ENCODE measurements around the gene FOXN3. TPM values are rescaled to one million over a fixed set of nuclear protein-coding genes. Genes with fewer than 3 reads are reported as not detected.

Gene FOXN3
- total RNA-seq, 2 donors from 2014 or later, result 53.9 to 141 TPM

DNA sequence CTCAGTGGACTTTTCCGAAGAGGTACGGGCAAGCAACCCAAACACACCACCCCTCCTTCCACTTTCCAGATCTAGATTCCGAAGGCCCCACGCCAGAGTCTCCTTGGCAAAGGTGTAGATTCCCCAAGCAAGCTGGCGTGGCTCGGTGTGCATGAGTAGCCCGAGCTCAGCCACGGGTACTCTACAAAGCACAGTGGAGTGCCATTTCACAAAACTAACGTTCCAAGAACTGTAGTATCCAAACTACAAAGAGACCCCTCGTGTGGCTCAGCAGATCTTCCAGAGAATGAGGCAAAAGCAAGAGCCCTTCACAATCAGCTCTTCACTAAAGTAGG lies 72.1 kb downstream of the FOXN3 start:
- no peaks in the 10 kb centered on the region for H3K9me3 ChIP-seq
- H3K36me3 ChIP-seq, result peaks cover 0 to 3% of the 10 kb centered on the region in 2 donors
- peaks cover 3% of the 10 kb centered on the region for H3K4me1 ChIP-seq (replicated peaks)
- no peak for DNase-seq (ENCODE audit: low spot score)
- H3K27ac ChIP-seq, result no peak overlapping the region
- H3K4me3 ChIP-seq, result no peak overlapping the region
- no peak for TF ChIP-seq POLR2A (IDR thresholded peaks at IDR 0.05)
- no peak for TF ChIP-seq POLR2AphosphoS5 (IDR thresholded peaks at IDR 0.05)
- TF ChIP-seq CTCF (IDR thresholded peaks at IDR 0.05), result no peak
- intact Hi-C loops (cut with DNase I), result no loop called here
- 87% methylated on average over 10 of the region's 10 CpGs for WGBS
- no peaks in the 10 kb centered on the region for H3K27me3 ChIP-seq (replicated peaks; ENCODE audit: insufficient read depth)

DNA sequence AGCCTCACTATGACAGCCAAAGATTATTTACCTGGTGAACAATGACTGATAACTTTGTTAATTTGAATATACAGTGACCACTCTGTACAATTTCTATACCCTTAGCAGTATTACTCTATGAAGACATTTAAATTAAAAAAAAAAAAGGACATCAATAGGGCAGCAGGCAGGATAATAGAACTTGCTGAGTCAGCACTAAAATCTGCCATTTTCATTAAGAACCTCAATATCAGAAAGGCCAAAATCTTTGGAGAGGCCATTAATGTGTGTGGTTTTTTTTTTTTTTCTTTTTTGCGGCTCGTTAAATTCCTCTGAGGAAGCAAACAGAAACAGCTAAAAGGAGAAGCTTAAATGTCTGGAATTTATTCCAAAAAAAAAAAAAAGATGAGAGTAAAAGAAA lies 73.7 kb downstream of the FOXN3 start:
- H3K4me1 ChIP-seq (replicated peaks), result peaks cover 9% of the 10 kb centered on the region
- H3K4me3 ChIP-seq, result no peak overlapping the region
- no peaks in the 10 kb centered on the region for H3K36me3 ChIP-seq
- no peaks in the 10 kb centered on the region for H3K27me3 ChIP-seq (replicated peaks; ENCODE audit: insufficient read depth)
- TF ChIP-seq POLR2A (IDR thresholded peaks at IDR 0.05) (no peak), CTCF (IDR thresholded peaks at IDR 0.05) (no peak), POLR2AphosphoS5 (IDR thresholded peaks at IDR 0.05) (no peak)
- DNase-seq (ENCODE audit: low spot score), result no peak
- H3K9me3 ChIP-seq, result no peaks in the 10 kb centered on the region
- no peak overlapping the region for H3K27ac ChIP-seq
- 58% methylated on average over 2 of the region's 2 CpGs for WGBS
- intact Hi-C loops (cut with DNase I), result no loop called here

DNA sequence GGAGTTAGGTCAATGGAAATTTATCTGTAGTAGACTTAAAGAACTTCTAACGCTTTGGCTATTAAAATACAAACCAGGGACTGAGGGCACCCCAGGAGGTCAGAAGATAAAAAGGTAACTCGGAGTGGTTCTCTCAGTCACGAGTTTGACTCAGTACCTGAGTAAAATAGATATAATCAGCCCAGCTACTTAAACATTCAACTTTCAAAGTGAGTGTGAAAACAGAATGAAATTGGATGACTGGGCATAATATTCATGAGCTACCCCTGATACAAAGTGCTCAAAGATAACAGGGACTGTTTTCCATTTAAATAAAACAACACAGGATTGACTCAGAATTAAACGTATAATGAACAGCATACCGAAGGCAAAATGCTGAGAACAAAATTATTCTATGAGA lies 75.0 kb downstream of the FOXN3 start:
- TF ChIP-seq POLR2AphosphoS5 (IDR thresholded peaks at IDR 0.05) (no peak), CTCF (IDR thresholded peaks at IDR 0.05) (no peak), POLR2A (IDR thresholded peaks at IDR 0.05) (no peak)
- peaks cover 9% of the 10 kb centered on the region for H3K4me1 ChIP-seq (replicated peaks)
- DNase-seq (ENCODE audit: low spot score), result no peak
- 82% methylated on average over 5 of the region's 5 CpGs for WGBS
- no peak overlapping the region for H3K27ac ChIP-seq
- H3K36me3 ChIP-seq, result no peaks in the 10 kb centered on the region
- no peaks in the 10 kb centered on the region for H3K9me3 ChIP-seq
- H3K4me3 ChIP-seq, result no peak overlapping the region
- intact Hi-C loops (cut with DNase I), result no loop called here
- no peaks in the 10 kb centered on the region for H3K27me3 ChIP-seq (replicated peaks; ENCODE audit: insufficient read depth)

- intact Hi-C loops (cut with DNase I), result no loop called here
- H3K36me3 ChIP-seq, result no peaks in the 10 kb centered on the region
- WGBS, result 62% methylated on average over 12 of the region's 12 CpGs
- peaks cover 9% of the 10 kb centered on the region for H3K4me1 ChIP-seq (replicated peaks)
- H3K27me3 ChIP-seq (replicated peaks; ENCODE audit: insufficient read depth), result no peaks in the 10 kb centered on the region
- TF ChIP-seq POLR2A (IDR thresholded peaks at IDR 0.05) (no peak), POLR2AphosphoS5 (IDR thresholded peaks at IDR 0.05) (peak; percentile 76)
- no peak overlapping the region for H3K4me3 ChIP-seq
- peak; percentile 12 for DNase-seq (ENCODE audit: low spot score)
- H3K27ac ChIP-seq, result peak overlapping the region; percentile 38 to 56
- no peaks in the 10 kb centered on the region for H3K9me3 ChIP-seq
Measured at GRCh38 chr14:89340200-89341181, 76.5 kb downstream of the FOXN3 start.

GRCh38 chr14:89339579-89339978 lies 77.5 kb downstream of the FOXN3 start:
- DNase-seq (ENCODE audit: low spot score), result no peak
- intact Hi-C loops (cut with DNase I), result no loop called here
- H3K27me3 ChIP-seq (replicated peaks; ENCODE audit: insufficient read depth), result no peaks in the 10 kb centered on the region
- no peaks in the 10 kb centered on the region for H3K36me3 ChIP-seq
- H3K4me3 ChIP-seq, result no peak overlapping the region
- 41% methylated on average over 9 of the region's 9 CpGs for WGBS
- H3K4me1 ChIP-seq (replicated peaks), result peaks cover 9% of the 10 kb centered on the region
- no peak for TF ChIP-seq POLR2AphosphoS5 (IDR thresholded peaks at IDR 0.05)
- peak overlapping the region; percentile 38 to 56 for H3K27ac ChIP-seq
- H3K9me3 ChIP-seq, result no peaks in the 10 kb centered on the region

GRCh38 chr14:89339158-89339557 lies 77.9 kb downstream of the FOXN3 start:
- DNase-seq (ENCODE audit: low spot score), result no peak
- no peak for TF ChIP-seq POLR2A (IDR thresholded peaks at IDR 0.05)
- H3K4me1 ChIP-seq (replicated peaks), result peaks cover 9% of the 10 kb centered on the region
- no peak overlapping the region for H3K4me3 ChIP-seq
- intact Hi-C loops (cut with DNase I), result no loop called here
- H3K27ac ChIP-seq, result peak overlapping the region; percentile 38 to 56
- H3K9me3 ChIP-seq, result no peaks in the 10 kb centered on the region
- H3K27me3 ChIP-seq (replicated peaks; ENCODE audit: insufficient read depth), result no peaks in the 10 kb centered on the region
- 93% methylated on average over 9 of the region's 9 CpGs for WGBS
- no peaks in the 10 kb centered on the region for H3K36me3 ChIP-seq
